Measurements from ENCODE around the gene RASA4B.

DNA sequence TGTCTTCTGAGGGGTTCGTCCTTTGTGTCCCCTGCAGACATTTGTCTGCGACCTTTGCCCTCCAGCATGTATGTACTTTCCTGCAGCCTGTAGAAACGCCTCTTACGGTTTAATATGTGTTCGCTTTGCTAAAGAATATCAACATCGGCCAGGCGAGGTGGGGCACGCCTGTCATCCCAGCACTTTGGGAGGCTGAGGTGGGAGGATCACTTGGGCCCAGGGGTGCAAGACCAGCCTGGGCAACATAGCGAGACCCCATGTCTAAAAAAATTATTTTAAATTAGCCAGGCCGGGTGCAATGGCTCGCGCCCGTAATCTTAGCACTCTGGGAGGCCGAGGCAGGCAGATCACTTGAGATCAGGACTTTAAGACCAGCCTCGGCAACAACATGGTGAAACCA is 68.4 kb downstream of the RASA4B start:
- TF ChIP-seq, protein P1, sequence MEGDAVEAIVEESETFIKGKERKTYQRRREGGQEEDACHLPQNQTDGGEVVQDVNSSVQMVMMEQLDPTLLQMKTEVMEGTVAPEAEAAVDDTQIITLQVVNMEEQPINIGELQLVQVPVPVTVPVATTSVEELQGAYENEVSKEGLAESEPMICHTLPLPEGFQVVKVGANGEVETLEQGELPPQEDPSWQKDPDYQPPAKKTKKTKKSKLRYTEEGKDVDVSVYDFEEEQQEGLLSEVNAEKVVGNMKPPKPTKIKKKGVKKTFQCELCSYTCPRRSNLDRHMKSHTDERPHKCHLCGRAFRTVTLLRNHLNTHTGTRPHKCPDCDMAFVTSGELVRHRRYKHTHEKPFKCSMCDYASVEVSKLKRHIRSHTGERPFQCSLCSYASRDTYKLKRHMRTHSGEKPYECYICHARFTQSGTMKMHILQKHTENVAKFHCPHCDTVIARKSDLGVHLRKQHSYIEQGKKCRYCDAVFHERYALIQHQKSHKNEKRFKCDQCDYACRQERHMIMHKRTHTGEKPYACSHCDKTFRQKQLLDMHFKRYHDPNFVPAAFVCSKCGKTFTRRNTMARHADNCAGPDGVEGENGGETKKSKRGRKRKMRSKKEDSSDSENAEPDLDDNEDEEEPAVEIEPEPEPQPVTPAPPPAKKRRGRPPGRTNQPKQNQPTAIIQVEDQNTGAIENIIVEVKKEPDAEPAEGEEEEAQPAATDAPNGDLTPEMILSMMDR (IDR thresholded peaks at IDR 0.05) = no peak
- TF ChIP-seq POLR2AphosphoS5 (IDR thresholded peaks at IDR 0.05) = no peak
